HepG2 (cell line): ENCODE data around the gene KRTAP10-2.

ENCODE experiments used
- ARNTL ChIP-seq: sonication (generic); formaldehyde crosslinking; IDR thresholded peaks from 2 replicates; pipeline ENCODE4 v1.4.0; 2020; ENCODE audit warnings: mild to moderate bottlenecking, missing genetic modification reagents
- ASH2L ChIP-seq: fragments of 300-600, 200-600 bp; sonication (generic); IDR thresholded peaks from 2 replicates; pipeline ENCODE4 v1.7.0; 2017; ENCODE audit warnings: low read depth, mild to moderate bottlenecking, moderate library complexity, mixed read lengths, low read length; ENCODE audit not compliant: insufficient read length
- CHD2 ChIP-seq: IDR thresholded peaks from 2 replicates; pipeline ENCODE4 v1.6.1; 2011; ENCODE audit warnings: low read depth, low read length, improper control_type of control experiment
- EP300 ChIP-seq, 3 experiments: sonication (generic) in 1 of 3; formaldehyde crosslinking in 1 of 3; IDR thresholded peaks; 2 replicates each; pipeline versions ENCODE4 v1.5.1 to v1.6.1; 2011 to 2020; ENCODE audit warnings: low read depth in 2 of 3, low read length in 2 of 3, borderline replicate concordance in 1 of 3, improper control_type of control experiment in 1 of 3, mild to moderate bottlenecking in 1 of 3, missing genetic modification reagents in 1 of 3, moderate library complexity in 1 of 3
- EZH2 ChIP-seq: conservative IDR thresholded peaks from 2 replicates; pipeline ENCODE4 v1.6.1; 2012; ENCODE audit warnings: mild to moderate bottlenecking, low read depth, low read length, moderate library complexity
- FOXP4 ChIP-seq: sonication (generic); formaldehyde crosslinking; IDR thresholded peaks from 2 replicates; pipeline ENCODE4 v1.4.0; 2020; ENCODE audit warnings: missing genetic modification reagents
- HES4 ChIP-seq: sonication (generic); formaldehyde crosslinking; IDR thresholded peaks from 2 replicates; pipeline ENCODE4 v1.9.0; 2021; ENCODE audit warnings: mild to moderate bottlenecking, missing genetic modification reagents, borderline replicate concordance
- KAT7 ChIP-seq: IDR thresholded peaks from 2 replicates; pipeline ENCODE4 v1.6.1; 2018; ENCODE audit warnings: borderline replicate concordance, missing compliant biosample characterization
- KLF15 ChIP-seq: sonication (generic); formaldehyde crosslinking; IDR thresholded peaks from 2 replicates; pipeline ENCODE4 v1.8.1; 2023; ENCODE audit warnings: borderline replicate concordance, mild to moderate bottlenecking, inconsistent platforms, missing genetic modification reagents, mixed read lengths
- POLR2A ChIP-seq, 2 experiments: IDR thresholded peaks; 2 replicates each; pipeline ENCODE4 v1.6.1; 2011; ENCODE audit warnings: low read depth in 2 of 2, low read length in 2 of 2, mild to moderate bottlenecking in 1 of 2, moderate library complexity in 1 of 2; ENCODE audit not compliant: insufficient read depth in 1 of 2
- POLR2AphosphoS5 ChIP-seq: IDR thresholded peaks from 2 replicates; pipeline ENCODE4 v1.6.1; 2012; ENCODE audit warnings: low read depth, low read length
- ZBTB1 ChIP-seq: sonication (generic); formaldehyde crosslinking; IDR thresholded peaks from 2 replicates; pipeline ENCODE4 v1.4.0; 2020; ENCODE audit warnings: missing genetic modification reagents, borderline replicate concordance
- ZBTB10 ChIP-seq: sonication (generic); formaldehyde crosslinking; IDR thresholded peaks from 2 replicates; pipeline ENCODE4 v1.4.0; 2020; ENCODE audit warnings: missing genetic modification reagents, borderline replicate concordance
- ZNF274 ChIP-seq: sonication (generic); formaldehyde crosslinking; IDR thresholded peaks from 2 replicates; pipeline ENCODE4 v1.5.1; 2020; ENCODE audit warnings: mild to moderate bottlenecking, missing genetic modification reagents

GRCh38 chr21:44515359-44516165, 35.7 kb downstream of the KRTAP10-2 start:
- TF ChIP-seq CHD2 (no peak), POLR2AphosphoS5 (no peak; the same call in 1 of the 2 replicates), ZNF274 (CRISPR knock-in tag) (no peak), EZH2 (no peak), ARNTL (no peak), EP300 (IDR thresholded peaks at IDR 0.05; ENCODE audit: low read depth in 2 of 2, low read length in 2 of 2) (no peak), EP300 (CRISPR knock-in tag; IDR thresholded peaks at IDR 0.05; ENCODE audit: borderline replicate concordance) (no peak), POLR2A (IDR thresholded peaks at IDR 0.05; ENCODE audit: insufficient read depth in 1 of 2, low read depth in 2 of 2, low read length in 2 of 2) (no peak; a peak in 1 of 4 replicates), ASH2L (no peak), ZBTB10 (CRISPR knock-in tag) (no peak), ZBTB1 (no peak), FOXP4 (CRISPR knock-in tag) (no peak), KLF15 (CRISPR knock-in tag) (no peak), KAT7 (CRISPR knock-in tag) (no peak), HES4 (CRISPR knock-in tag) (no peak)
